ENCODE results near the gene RGMB. TPM values are rescaled to one million over a fixed set of nuclear protein-coding genes. Genes with fewer than 3 reads are reported as not detected.

RGMB gene
- total RNA-seq, 1 experiment from 2014 or later, result 10.0 TPM

- DNase-seq (ENCODE audit: low read depth), result no peak
These were observed 54.3 kb downstream of the RGMB start for GRCh38 chr5:98827588-98828284.

DNA sequence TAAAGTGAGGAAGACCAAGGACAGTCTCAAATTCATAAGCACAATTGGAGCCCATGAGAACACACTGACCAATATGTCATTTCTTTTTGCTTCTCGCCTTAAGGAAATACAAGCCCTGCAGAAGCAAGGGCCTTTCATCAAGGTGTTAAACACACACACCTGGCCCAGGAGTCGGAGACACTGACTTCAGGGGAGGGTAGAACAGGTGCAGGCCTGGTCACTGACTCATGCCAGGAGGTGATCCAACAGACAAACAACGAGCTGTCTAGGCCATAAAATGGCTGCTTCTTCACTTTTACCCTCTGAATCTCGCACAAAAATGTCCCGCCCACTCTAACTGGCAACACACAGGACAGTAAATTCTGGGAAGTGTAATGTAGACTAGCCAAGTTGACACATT is 62.7 kb downstream of the RGMB start:
- DNase-seq (ENCODE audit: low read depth), result no peak

- peak; percentile 54 for DNase-seq (ENCODE audit: low read depth)
These were observed 66.3 kb downstream of the RGMB start for GRCh38 chr5:98839469-98840383.

- DNase-seq (ENCODE audit: low read depth), result no peak
These were observed 67.5 kb downstream of the RGMB start for GRCh38 chr5:98840946-98841345.

DNA sequence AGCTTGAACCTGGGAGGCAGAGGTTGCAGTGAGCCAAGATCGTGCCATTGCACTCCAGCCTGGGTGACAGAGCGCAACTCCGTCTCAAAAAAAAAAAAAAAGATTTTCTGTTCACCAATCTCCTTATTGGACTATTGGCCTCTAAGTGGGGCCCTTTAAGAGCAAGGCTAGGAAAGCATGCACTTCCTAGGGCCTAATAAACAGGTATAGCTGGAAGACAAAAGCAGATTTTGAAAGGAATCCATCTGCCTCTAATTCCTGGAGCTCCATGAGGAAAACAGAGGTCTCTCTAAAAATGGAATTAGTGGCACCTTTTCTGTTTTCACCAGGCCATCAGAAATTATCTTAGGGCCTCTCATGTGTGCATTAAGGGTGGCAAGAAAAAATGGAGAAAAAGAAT is 70.0 kb downstream of the RGMB start:
- DNase-seq (ENCODE audit: low read depth), result no peak

- no peak for DNase-seq (ENCODE audit: low read depth)
These were observed 71.4 kb downstream of the RGMB start for GRCh38 chr5:98844865-98845264.

- DNase-seq (ENCODE audit: low read depth), result no peak
These were observed 72.4 kb downstream of the RGMB start for GRCh38 chr5:98845878-98846277.

Other genes starting within 250 kb of the RGMB start
- 23.9 and 24.4 TPM in 2 replicates for gene CHD1, start 155.3 kb downstream of the RGMB start, total RNA-seq (2014; rRNA removed; shearing (Covaris generic))

Data from RPMI7951 (cell line).